HFFc6 (cell line): ENCODE results near the gene PKN1. TPM values are rescaled to one million over a fixed set of nuclear protein-coding genes. Genes with fewer than 3 reads are reported as not detected.

Source experiments
- DNase-seq: peaks from one replicate; pipeline ENCODE4 v3.0.0-alpha.2; 2018
- H3K27ac Mint-ChIP-seq: 2 replicates; pipeline ENCODE4 v1.8.0; 2020; ENCODE audit warnings: mild to moderate bottlenecking, mixed read lengths
- H3K27me3 Mint-ChIP-seq: 2 replicates; pipeline ENCODE4 v1.8.0; 2021; ENCODE audit warnings: mild to moderate bottlenecking, moderate library complexity, mixed read lengths; ENCODE audit not compliant: insufficient read depth
- H3K36me3 Mint-ChIP-seq: 2 replicates; pipeline ENCODE4 v1.8.0; 2021; ENCODE audit warnings: low read depth, mixed read lengths
- H3K4me1 Mint-ChIP-seq: 2 replicates; pipeline ENCODE4 v1.8.0; 2020; ENCODE audit warnings: low read depth, mixed read lengths
- H3K4me3 Mint-ChIP-seq: 2 replicates; pipeline ENCODE4 v1.8.0; 2020; ENCODE audit warnings: mild to moderate bottlenecking, moderate library complexity, mixed read lengths
- H3K9me3 Mint-ChIP-seq: 2 replicates; pipeline ENCODE4 v1.8.0; 2020; ENCODE audit warnings: mild to moderate bottlenecking, mixed read lengths
- CTCF ChIP-seq: fragments of 200-600 bp; sonication (generic); IDR thresholded peaks from 2 replicates; pipeline ENCODE4 v1.5.0; 2021; ENCODE audit warnings: antibody characterized with exemption, mild to moderate bottlenecking
- total RNA-seq, 6 experiments: library from RNA; stranded (reverse); fragmentation: NEBNext Ultra II Directional; extraction: Animal tissue kit (Norgen Biotek cat#: 25700); gene quantifications; 2 replicates in 1 of 6; 3 replicates in 5 of 6; pipeline ENCODE4 v1.2.3, GENCODE V29; 2021

The PKN1 gene
- total RNA-seq, 6 experiments from 2014 or later = 132 to 173 (median 149) TPM

GRCh38 chr19:14416817-14417231, 16.3 kb upstream of the PKN1 start:
- peaks cover 39% of the 10 kb centered on the region for H3K4me1 Mint-ChIP-seq
- no peak for TF ChIP-seq CTCF
- H3K36me3 Mint-ChIP-seq = peaks cover 37% of the 10 kb centered on the region
- peak overlapping the region; percentile 97 for H3K4me3 Mint-ChIP-seq
- DNase-seq = no peak
- peaks cover 4% of the 10 kb centered on the region for H3K9me3 Mint-ChIP-seq
- H3K27me3 Mint-ChIP-seq = peaks cover 10% of the 10 kb centered on the region
- H3K27ac Mint-ChIP-seq = peak overlapping the region; percentile 64

DNA sequence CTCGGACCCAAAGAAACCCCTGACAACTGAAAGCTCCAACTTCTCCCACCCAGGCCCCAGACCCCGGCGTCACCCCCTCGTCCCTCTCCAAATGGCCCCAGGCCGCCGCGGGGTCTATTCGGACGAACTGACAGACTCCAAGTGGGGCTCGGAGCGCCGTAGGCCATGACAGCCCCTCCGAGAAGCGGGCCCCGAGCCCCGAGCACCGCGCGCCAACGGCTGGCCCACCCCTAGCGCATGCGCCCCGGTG, 14.3 kb upstream of the PKN1 start:
- Mint-ChIP-seq H3K4me3 (peak overlapping the region; percentile 97), H3K27me3 (peaks cover 10% of the 10 kb centered on the region), H3K36me3 (peaks cover 35% of the 10 kb centered on the region)

GRCh38 chr19:14419106-14419813, 13.8 kb upstream of the PKN1 start, which contains the start of gene DDX39A:
Gene DDX39A, minus strand, starts transcription at chr19:14419341. Its CDS starts 6,121 bp downstream, at chr19:14413220.
- Mint-ChIP-seq H3K9me3 (peaks cover 4% of the 10 kb centered on the region), H3K27ac (peak within 1 kb of the TSS; percentile 98), H3K4me1 (peaks cover 29% of the 10 kb centered on the region), H3K27me3 (peaks cover 10% of the 10 kb centered on the region), H3K36me3 (peaks cover 35% of the 10 kb centered on the region), H3K4me3 (peak within 1 kb of the TSS; percentile 97)
- DNase-seq = peak; percentile 100
- TF ChIP-seq CTCF = no peak

More for the DNA sequence above, 14.3 kb upstream of the PKN1 start:
- no peak for DNase-seq
- peak overlapping the region; percentile 98 for H3K27ac Mint-ChIP-seq
- peaks cover 4% of the 10 kb centered on the region for H3K9me3 Mint-ChIP-seq
- TF ChIP-seq CTCF = no peak
- H3K4me1 Mint-ChIP-seq = peaks cover 32% of the 10 kb centered on the region

DNA sequence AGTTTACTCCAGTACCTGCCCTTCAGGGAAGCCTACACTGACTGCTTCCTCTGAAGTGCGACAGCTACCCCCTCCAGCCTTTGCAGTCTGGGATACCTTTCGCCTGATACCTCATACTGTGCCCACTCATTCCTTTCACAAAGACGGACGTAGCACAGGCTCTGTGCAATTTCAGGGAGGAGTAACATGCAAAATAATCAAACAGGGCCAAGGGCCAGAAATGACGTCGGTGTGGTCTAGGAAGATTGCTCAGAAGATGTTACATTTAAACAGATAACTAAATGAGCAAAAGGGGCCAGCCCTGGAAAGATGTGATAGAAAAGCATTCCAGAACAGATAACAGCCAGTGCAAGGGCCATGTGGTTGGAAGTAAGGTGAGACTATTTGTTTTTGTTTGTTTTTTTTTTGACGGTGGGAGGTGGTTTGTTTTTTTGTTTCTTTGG, 7.4 kb upstream of the PKN1 start:
- no peak for TF ChIP-seq CTCF
- peak; percentile 22 for DNase-seq
- Mint-ChIP-seq H3K4me3 (no peak overlapping the region), H3K36me3 (no peaks in the 10 kb centered on the region), H3K4me1 (no peaks in the 10 kb centered on the region; the same call in 1 of the 2 replicates), H3K27me3 (peaks cover 7% of the 10 kb centered on the region), H3K9me3 (no peaks in the 10 kb centered on the region), H3K27ac (no peak overlapping the region)

DNA sequence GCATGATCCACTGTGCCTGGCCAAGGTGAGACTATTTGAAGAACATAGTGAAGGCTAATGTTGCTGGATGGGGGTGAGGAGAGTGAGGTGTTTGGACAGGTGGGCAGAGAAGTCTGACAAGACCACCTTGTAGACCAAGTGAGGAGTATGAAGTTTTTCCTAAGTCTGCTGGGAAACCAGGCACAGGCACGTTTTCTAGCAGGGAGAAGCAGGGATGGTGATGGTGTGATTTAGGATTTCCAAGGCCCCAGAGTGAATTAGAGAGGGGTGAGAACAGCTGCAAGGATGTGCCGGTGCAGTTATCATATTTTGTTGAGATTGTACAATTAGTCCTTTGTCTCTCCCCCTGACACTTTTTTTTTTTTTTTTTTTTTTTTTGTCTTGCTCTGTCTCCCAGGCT, 5.6 kb upstream of the PKN1 start:
- H3K36me3 Mint-ChIP-seq = no peaks in the 10 kb centered on the region
- no peaks in the 10 kb centered on the region for H3K9me3 Mint-ChIP-seq
- H3K4me1 Mint-ChIP-seq = peaks cover 2% of the 10 kb centered on the region
- peaks cover 7% of the 10 kb centered on the region for H3K27me3 Mint-ChIP-seq
- no peak overlapping the region for H3K27ac Mint-ChIP-seq
- H3K4me3 Mint-ChIP-seq = no peak overlapping the region
- TF ChIP-seq CTCF = no peak
- DNase-seq = no peak
